ENCODE data around the gene PMPCA.
A peak's percentile ranks its signal among the peaks of the same experiment; 100 is the strongest.

Gene PMPCA

DNA sequence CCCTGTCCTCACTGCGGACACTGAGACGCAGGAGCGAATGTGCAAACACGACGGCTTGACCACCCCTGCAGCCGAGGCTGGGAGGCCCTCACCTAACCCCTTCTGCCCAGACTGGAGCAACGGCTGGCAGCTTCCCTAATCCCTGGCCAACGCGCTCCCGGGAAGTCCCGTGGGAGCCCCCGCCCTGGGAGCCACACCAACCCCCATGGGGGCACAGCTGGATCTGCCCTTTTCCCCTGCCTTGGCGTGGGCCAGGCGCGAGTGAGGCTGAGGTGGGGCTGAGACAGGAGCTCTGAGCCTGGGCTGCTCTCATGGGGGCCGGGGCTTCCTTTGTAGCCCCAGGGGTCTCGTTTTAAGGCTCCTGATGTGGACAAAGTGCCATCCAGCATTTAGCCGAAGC lies 42.3 kb upstream of the PMPCA start:
- no peak overlapping the region for H3K4me3 ChIP-seq (ENCODE audit: low read length)
- TF ChIP-seq ZNF274 (IDR thresholded peaks at IDR 0.05; ENCODE audit: low read depth, low read length): no peak

- H3K4me3 ChIP-seq (ENCODE audit: low read length): no peak overlapping the region
- TF ChIP-seq ZNF274 (IDR thresholded peaks at IDR 0.05; ENCODE audit: low read depth, low read length): no peak
Measured at GRCh38 chr9:136370037-136370436, 40.4 kb upstream of the PMPCA start.

DNA sequence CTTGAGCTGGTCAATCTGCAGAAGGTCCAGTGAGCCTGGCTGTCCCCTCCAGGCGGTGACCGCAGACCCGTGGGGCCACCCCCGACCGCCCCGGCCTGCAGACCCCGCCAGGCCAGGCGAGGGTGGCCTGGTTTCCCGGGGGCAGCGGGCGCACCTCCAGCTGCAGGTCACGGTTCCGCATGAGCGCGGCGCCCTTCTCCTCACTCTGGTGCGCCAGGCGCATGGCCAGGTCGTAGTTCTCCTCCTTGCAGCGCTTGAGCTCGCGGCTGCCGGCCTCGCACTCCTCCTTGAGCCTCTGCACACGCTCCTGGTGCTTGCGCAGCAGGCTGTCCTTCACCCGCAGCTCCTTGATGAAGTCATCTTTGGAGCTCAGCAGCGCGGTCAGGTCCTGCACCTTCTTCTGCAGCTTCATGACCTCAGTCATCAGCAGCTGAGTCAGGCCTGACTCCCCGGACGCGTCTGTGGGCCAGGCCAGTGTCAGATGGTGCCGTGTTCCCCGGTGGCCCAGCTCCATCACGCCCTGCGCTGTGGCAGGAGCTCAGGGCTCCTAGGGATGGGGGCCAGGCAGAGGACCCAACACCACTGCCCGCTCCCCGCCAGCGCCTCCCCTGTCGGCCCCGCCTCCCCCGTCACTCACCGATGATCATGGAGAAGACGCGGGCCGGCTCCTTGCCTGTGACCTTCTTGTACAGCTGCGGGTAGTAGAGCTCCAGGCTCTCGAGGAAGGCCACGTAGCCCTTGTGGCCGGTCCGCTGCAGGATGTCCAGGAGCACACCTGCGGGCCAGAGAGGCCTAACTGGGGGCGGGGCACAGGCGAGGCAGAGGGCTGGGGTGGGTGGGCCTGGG lies 39.5 kb upstream of the PMPCA start:
- no peak overlapping the region for H3K4me3 ChIP-seq (ENCODE audit: low read length)
- no peak for TF ChIP-seq ZNF274 (IDR thresholded peaks at IDR 0.05; ENCODE audit: low read depth, low read length)

- no peak for TF ChIP-seq ZNF274 (IDR thresholded peaks at IDR 0.05; ENCODE audit: low read depth, low read length)
- H3K4me3 ChIP-seq (ENCODE audit: low read length): no peak overlapping the region
Measured at GRCh38 chr9:136371533-136371880, 39.0 kb upstream of the PMPCA start.

DNA sequence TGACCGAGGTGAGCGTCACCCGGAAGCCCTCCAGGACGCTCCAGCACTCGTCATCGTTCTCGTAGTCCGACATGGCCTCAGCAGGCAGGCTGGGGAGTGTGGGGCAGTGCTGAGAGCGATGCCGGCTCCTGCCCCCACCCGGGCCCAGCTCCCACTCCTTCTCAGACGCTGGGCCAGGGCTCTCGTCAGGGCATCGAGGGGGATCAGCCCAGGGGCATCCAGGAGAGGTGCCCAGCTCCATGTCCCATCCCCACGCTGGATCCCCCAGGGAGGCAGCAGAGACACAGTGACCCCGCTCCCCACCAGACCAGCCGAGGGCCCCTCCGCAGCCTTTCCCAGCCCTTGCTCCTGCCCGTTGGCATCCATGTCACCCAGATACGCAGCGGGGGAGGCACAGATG lies 38.5 kb upstream of the PMPCA start:
- TF ChIP-seq ZNF274 (IDR thresholded peaks at IDR 0.05; ENCODE audit: low read depth, low read length): no peak
- no peak overlapping the region; the same call in 1 of the 2 replicates for H3K4me3 ChIP-seq (ENCODE audit: low read length)

- peak overlapping the region; percentile 26; the same call in 1 of the 2 replicates for H3K4me3 ChIP-seq (ENCODE audit: low read length)
- TF ChIP-seq ZNF274 (IDR thresholded peaks at IDR 0.05; ENCODE audit: low read depth, low read length): no peak
Measured at GRCh38 chr9:136372561-136373299, 37.7 kb upstream of the PMPCA start.

DNA sequence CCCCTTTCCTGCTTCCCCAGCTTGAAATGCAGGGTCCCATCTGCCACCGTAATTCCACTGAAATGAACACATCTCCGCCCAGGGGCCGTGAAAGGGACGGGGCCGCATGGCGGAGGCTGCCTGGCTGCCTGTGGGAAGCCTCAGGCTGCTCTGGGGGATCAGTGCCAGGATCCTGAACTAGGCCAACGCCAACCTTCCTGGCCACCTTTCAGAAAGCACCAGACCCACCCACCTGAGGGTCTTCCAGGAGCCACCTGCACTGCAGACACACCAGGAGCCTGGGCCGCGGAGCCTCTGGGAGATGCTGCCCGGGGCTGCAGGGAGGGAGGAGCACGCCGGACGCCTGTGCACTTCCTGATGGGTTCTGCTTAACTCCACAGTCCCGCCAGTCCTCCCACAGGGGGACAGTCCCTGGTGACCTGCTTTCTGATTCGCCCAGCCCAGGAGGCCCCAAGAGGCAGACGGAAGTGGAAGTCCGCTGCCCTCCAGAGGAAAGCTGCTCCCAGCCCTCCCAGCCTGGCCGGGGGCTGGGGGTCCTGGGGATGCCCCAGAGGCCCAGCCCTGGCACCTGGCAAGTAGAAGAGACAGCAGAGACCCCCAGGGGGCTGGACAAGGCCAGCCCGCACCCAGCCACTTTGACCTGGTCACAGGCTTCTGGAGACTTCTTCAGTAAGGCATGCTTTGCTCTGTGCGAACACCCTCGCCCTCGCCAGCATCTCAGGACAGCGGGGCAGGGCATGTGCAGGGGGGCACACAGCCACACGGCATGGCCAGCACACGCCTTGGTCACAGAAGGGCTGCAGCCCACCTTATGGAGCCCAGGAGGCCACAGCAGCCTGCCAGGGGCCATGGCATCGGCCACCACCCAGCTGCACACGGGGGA lies 36.9 kb upstream of the PMPCA start, which contains the start of gene CARD9:
Gene CARD9 (minus strand): TSS at position 370 of the 883 bp plus-strand sequence. CDS start 1,591 bp downstream, outside the sequence.
- peak within 1 kb of the TSS; percentile 26; the same call in 1 of the 2 replicates for H3K4me3 ChIP-seq (ENCODE audit: low read length)
- TF ChIP-seq ZNF274 (IDR thresholded peaks at IDR 0.05; ENCODE audit: low read depth, low read length): no peak

DNA sequence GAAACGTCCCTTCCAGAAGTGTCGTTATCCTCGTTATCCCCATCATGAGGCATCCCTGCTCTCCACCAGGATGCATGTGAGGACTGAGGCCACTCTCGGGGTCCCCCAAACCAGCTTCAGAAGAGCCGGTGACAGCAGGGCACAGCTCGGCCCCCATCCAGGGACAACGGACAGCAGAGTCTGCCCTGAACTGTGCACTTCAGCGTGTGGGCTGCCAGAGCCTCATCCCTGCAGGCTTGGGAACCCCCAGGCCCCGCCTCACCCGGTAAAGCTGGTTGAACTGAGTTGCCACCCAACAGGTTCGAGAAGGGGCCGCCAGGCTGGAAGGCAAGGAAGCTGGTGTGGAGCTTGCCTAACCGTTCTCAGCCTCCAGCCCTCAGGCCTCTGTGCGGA lies 36.3 kb upstream of the PMPCA start:
- TF ChIP-seq ZNF274 (IDR thresholded peaks at IDR 0.05; ENCODE audit: low read depth, low read length): no peak

DNA sequence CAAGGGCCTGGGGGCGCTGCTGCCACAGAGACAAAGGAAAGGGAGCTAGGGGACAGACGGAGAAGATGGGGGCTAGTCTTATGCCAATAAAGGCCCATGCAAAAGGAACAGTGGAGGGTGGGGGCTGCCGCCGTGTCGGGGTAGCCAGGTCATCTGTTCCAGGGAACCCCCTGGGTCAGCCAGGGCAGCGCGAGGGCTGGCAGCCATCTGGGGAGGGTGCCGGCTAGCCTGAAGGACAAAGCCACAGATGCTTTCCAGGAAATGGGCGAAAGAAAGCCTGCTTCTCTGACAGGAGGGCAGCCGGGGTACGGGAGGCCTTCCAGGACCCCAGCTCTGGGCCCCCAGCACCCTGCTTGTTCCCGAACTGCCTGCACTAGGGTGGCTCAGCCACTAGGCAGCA lies 35.4 kb upstream of the PMPCA start:
- TF ChIP-seq ZNF274 (IDR thresholded peaks at IDR 0.05; ENCODE audit: low read depth, low read length): no peak
- H3K4me3 ChIP-seq (ENCODE audit: low read length): no peak overlapping the region

More for the DNA sequence above, 36.3 kb upstream of the PMPCA start:
- H3K4me3 ChIP-seq (ENCODE audit: low read length): no peak overlapping the region

DNA sequence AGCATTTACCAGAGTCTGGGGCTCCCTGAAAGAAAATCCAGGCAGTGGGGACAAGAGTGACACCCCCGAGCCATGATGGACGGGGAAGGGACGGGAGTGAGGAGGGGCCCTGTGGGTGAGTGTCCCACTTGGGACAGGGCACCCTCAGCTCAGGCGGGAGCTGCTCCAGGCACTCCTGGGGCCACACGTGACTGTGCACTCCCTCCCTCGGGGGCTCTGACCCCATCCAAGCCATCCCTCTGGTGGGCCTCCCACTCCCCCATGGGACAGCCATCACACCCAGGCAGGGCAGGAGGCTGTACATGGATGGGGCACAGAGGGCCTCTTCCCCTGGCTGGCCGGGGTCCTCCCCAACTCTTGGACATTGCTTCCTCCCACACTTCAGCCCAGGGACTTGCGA lies 34.0 kb upstream of the PMPCA start:
- no peak overlapping the region for H3K4me3 ChIP-seq (ENCODE audit: low read length)
- no peak for TF ChIP-seq ZNF274 (IDR thresholded peaks at IDR 0.05; ENCODE audit: low read depth, low read length)

DNA sequence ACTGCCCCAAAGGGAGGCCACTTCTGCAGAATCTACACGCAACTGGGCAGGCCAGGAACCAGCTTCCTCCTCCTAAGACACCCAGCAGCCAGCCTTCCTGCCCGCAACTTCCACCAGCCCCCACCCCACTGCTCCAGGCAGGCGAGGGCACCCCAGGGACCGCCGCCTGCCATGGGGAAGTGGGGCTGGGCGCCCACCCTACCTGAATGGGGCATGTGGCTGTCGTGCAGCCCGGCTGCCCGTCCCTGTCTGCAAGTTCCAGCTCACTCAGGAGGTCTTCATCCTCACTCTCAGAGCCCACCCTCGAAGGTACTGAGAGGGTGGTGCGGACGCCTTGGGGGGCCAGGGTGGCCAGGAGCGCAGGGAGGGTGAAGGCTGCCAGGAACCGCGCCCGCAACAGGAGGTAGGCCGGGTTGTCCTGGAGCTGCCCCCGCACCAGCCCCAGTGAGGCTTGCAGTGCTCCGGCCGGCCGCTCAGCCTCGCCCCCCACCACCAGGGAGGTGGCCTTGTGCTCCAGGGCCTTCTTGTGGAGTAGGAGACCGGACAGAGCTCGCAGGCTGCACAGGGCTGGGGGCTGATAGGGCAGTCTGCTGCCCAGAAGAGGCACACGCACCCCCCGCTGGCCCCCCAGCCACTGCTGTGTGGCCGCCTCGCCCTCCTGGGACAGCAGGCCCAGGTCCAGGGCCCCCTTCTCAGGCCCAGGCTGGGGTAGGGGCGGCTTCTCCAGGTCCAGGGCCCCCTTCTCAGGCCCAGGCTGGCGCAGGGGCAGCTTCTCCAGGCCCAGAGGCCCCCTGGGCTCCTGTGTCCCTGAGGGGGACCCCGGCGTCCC lies 32.9 kb upstream of the PMPCA start:
- no peak for TF ChIP-seq ZNF274 (IDR thresholded peaks at IDR 0.05; ENCODE audit: low read depth, low read length)
- no peak overlapping the region for H3K4me3 ChIP-seq (ENCODE audit: low read length)

GRCh38 chr9:136378170-136379002 lies 32.1 kb upstream of the PMPCA start:
- H3K4me3 ChIP-seq (ENCODE audit: low read length): no peak overlapping the region
- TF ChIP-seq ZNF274 (IDR thresholded peaks at IDR 0.05; ENCODE audit: low read depth, low read length): no peak

DNA sequence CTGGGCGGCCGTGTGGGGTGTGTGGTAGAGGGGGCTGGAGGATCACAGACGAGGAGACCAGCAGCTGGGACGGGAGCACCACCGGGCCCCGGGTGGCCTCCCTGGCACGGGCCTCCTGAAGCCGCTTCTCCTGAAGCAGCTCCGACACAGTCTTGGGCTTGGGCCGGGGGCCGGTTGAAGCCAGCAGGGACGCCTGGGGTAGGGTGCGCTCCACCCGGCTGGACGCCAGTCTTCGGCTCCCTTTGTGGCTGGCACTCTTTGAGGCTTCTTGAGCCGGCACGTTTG lies 31.5 kb upstream of the PMPCA start:
- TF ChIP-seq ZNF274 (IDR thresholded peaks at IDR 0.05; ENCODE audit: low read depth, low read length): no peak
- no peak overlapping the region for H3K4me3 ChIP-seq (ENCODE audit: low read length)
